A549 (cell line): ENCODE results near the gene PRPSAP2. TPM values are rescaled to one million over a fixed set of nuclear protein-coding genes. Genes with fewer than 3 reads are reported as not detected.

Experiments
- ATAC-seq, 2 experiments: fragments of 200-7000 bp in 1 of 2; fragments of >200 bp in 1 of 2; cut with Nextera tagmentation in 1 of 2; cut with Tn5 transposase in 1 of 2; 3 replicates each; pipeline versions ENCODE4 v1.8.0 to v1.9.1; 2018 to 2020; ENCODE audit warnings: mild to moderate bottlenecking in 1 of 2, moderate library complexity in 1 of 2
- CTCF ChIA-PET: fragments of 300-600 bp; sonication (Branson Sonifier 250); formaldehyde crosslinking; extraction: SDS; loops from one replicate; lab custom pipeline; 2021; ENCODE audit warnings: antibody characterized with exemption, inconsistent platforms; lab: Yijun Ruan, JAX
- POLR2A ChIA-PET: fragments of 350-600 bp; formaldehyde crosslinking; extraction: SDS; loops from one replicate; lab custom pipeline; 2021; ENCODE audit warnings: antibody characterized with exemption, inconsistent platforms; lab: Yijun Ruan, JAX
- DNase-seq, 2 experiments: peaks; one replicate each; pipeline versions ENCODE4 v3.0.0 to v3.0.0-alpha.2; 2011 to 2016; ENCODE audit warnings: low read depth in 1 of 2, low spot score in 1 of 2
- FAIRE-seq: peaks from 2 replicates; lab custom pipeline; 2011; peaks lifted over from hg19 to GRCh38; lab: Jason Lieb, UNC
- H3K27ac ChIP-seq, 2 experiments: fragments of >200 bp; sonication (Bioruptor Twin); formaldehyde crosslinking; 3 replicates each; pipeline ENCODE4 v1.5.1; 2016 to 2017
- H3K4me1 ChIP-seq: fragments of >200 bp; sonication (Bioruptor Twin); formaldehyde crosslinking; 3 replicates; pipeline ENCODE4 v1.6.1; 2016
- H3K4me2 ChIP-seq: fragments of >200 bp; sonication (Bioruptor Twin); formaldehyde crosslinking; 3 replicates; pipeline ENCODE4 v1.6.1; 2016
- H3K4me3 ChIP-seq: fragments of >200 bp; sonication (Bioruptor Twin); formaldehyde crosslinking; 3 replicates; pipeline ENCODE4 v1.5.1; 2016
- H3K9me3 ChIP-seq: fragments of >200 bp; sonication (Bioruptor Twin); formaldehyde crosslinking; 3 replicates; pipeline ENCODE4 v1.6.1; 2016
- CBX2 ChIP-seq: fragments of 200-600 bp; sonication (generic); IDR thresholded peaks from 2 replicates; pipeline ENCODE4 v1.6.1; 2016; ENCODE audit warnings: low read depth, mild to moderate bottlenecking, borderline replicate concordance
- CHD2 ChIP-seq: fragments of 150-350 bp; IDR thresholded peaks from 2 replicates; pipeline ENCODE4 v1.6.1; 2014; ENCODE audit warnings: low read length; ENCODE audit not compliant: partially characterized antibody
- FOSB ChIP-seq: fragments of 250-450 bp; sonication (Bioruptor Pico); IDR thresholded peaks from 2 replicates; pipeline ENCODE4 v1.5.0; 2020; ENCODE audit warnings: mild to moderate bottlenecking, moderate library complexity
- HOXB13 ChIP-seq: fragments of 250-450 bp; sonication (Bioruptor Pico); IDR thresholded peaks from 2 replicates; pipeline ENCODE4 v1.5.0; 2020; ENCODE audit warnings: low read depth, mild to moderate bottlenecking, moderate library complexity
- HOXB5 ChIP-seq: fragments of 250-450 bp; sonication (Bioruptor Pico); IDR thresholded peaks from 2 replicates; pipeline ENCODE4 v1.5.0; 2020; ENCODE audit warnings: mild to moderate bottlenecking, moderate library complexity
- JUNB ChIP-seq: fragments of >200 bp; sonication (Bioruptor Twin); formaldehyde crosslinking; IDR thresholded peaks from 2 replicates; pipeline ENCODE4 v1.6.1; 2016
- MYC ChIP-seq: IDR thresholded peaks from 2 replicates; pipeline ENCODE4 v1.6.1; 2012; ENCODE audit warnings: mild to moderate bottlenecking, inconsistent platforms, low read length, improper control_type of control experiment, borderline replicate concordance
- RAD21 ChIP-seq, 2 experiments: fragments of >200 bp in 1 of 2; sonication (Bioruptor Twin) in 1 of 2; formaldehyde crosslinking in 1 of 2; IDR thresholded peaks in 1 of 2; conservative IDR thresholded peaks in 1 of 2; 2 replicates in 1 of 2; 3 replicates in 1 of 2; pipeline ENCODE4 v1.6.1; 2012 to 2018; ENCODE audit warnings: inconsistent platforms in 1 of 2
- RNF2 ChIP-seq: fragments of 200-600 bp; sonication (generic); IDR thresholded peaks from 2 replicates; pipeline ENCODE4 v1.6.1; 2016; ENCODE audit warnings: low read depth, mild to moderate bottlenecking, antibody characterized with exemption, moderate library complexity, borderline replicate concordance
- SMC3 ChIP-seq: fragments of >200 bp; sonication (Bioruptor Twin); formaldehyde crosslinking; IDR thresholded peaks from 3 replicates; pipeline ENCODE4 v1.6.1; 2018; ENCODE audit warnings: inconsistent platforms
- WGBS: methylation state at CpG from one replicate; pipeline ENCODE4 v1.1.6; 2017; ENCODE audit errors: missing lambda C conversion rate; 5-methylcytosine and 5-hydroxymethylcytosine counted together
- polyA plus RNA-seq, 4 experiments: library from polyadenylated mRNA; depleted of rRNA in 3 of 4; stranded (reverse); fragments of >200 nt; fragmentation: RNase III in 1 of 4; extraction: RNeasy Plus Mini Kit Qiagen cat#74134 plus additional on column Dnase treatment in 1 of 4; gene quantifications; 2 replicates in 3 of 4; 3 replicates in 1 of 4; pipeline ENCODE4 v1.2.3, GENCODE V29; 2011 to 2017
- TF ChIP-seq, protein P1 (sequence below): fragments of >200 bp; sonication (Bioruptor Twin); formaldehyde crosslinking; IDR thresholded peaks from 3 replicates; pipeline ENCODE4 v1.5.1; 2016
- TF ChIP-seq, protein P2 (sequence below): IDR thresholded peaks from 2 replicates; pipeline ENCODE4 v1.6.1; 2012
- TF ChIP-seq, protein P3 (sequence below): fragments of >200 bp; sonication (Bioruptor Twin); formaldehyde crosslinking; IDR thresholded peaks from 3 replicates; pipeline ENCODE4 v1.6.1; 2016
- TF ChIP-seq, protein P4 (sequence below): fragments of 250-450 bp; sonication (Bioruptor Pico); IDR thresholded peaks from 2 replicates; pipeline ENCODE4 v1.5.0; 2021; ENCODE audit warnings: mild to moderate bottlenecking, moderate library complexity, borderline replicate concordance
- TF ChIP-seq, protein P5 (sequence below): fragments of 150-350 bp; IDR thresholded peaks from 2 replicates; pipeline ENCODE4 v1.6.1; 2014; ENCODE audit warnings: low read depth, mild to moderate bottlenecking, low read length
- TF ChIP-seq, protein P6 (sequence below): fragments of 200-600 bp; sonication (generic); IDR thresholded peaks from 2 replicates; pipeline ENCODE4 v1.6.1; 2016; ENCODE audit warnings: antibody characterized with exemption, mild to moderate bottlenecking, moderate library complexity
- TF ChIP-seq, protein P7 (sequence below): fragments of 450-650 bp; IDR thresholded peaks from 2 replicates; pipeline ENCODE4 v1.6.1; 2014; ENCODE audit warnings: antibody characterized with exemption
- TF ChIP-seq, protein P8 (sequence below): fragments of 250-450 bp; sonication (Bioruptor Pico); IDR thresholded peaks from 2 replicates; pipeline ENCODE4 v1.5.0; 2020; ENCODE audit warnings: low read depth, mild to moderate bottlenecking, moderate library complexity

Gene PRPSAP2
- polyA plus RNA-seq, 2 of the 4 experiments (the other 2 are of a cell fraction) = 53.3 to 82.1 TPM

DNA sequence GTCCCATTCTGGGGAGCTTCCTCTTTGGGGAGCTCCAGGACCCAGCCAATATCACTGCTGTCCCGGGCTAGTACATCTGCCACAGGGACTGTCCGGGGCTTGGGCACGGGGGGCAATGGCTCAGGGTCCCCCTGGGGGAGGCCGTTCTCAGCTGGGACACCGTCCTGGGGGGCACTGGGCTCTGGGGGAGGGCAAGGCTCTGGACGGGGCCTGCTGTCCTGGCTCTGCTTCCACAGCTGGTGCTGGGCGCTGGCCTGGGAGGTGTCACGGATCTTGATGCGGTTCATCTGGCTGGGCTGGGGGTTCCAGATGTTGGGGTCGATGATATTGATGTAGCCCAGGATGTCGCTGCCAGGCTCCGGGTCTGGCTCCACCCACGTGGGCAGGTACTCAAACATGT lies 120.1 kb downstream of the PRPSAP2 start:
- H3K9me3 ChIP-seq = no peaks in the 10 kb centered on the region
- H3K27ac ChIP-seq = no peak overlapping the region
- H3K4me3 ChIP-seq = no peak overlapping the region
- peaks cover 22% of the 10 kb centered on the region for H3K4me1 ChIP-seq
- CTCF ChIA-PET = interaction anchor here (0.6 to 20.6 kb wide), 10 partner anchors 9 to 694 kb away, joined by 3 to 215 read pairs (median 4); partner anchors contain the start of gene FAM83G
- POLR2A ChIA-PET = no interaction called here
- 92% methylated on average over 13 of the region's 13 CpGs for WGBS
- TF ChIP-seq CBX2 = no peak
- TF ChIP-seq, protein P1, sequence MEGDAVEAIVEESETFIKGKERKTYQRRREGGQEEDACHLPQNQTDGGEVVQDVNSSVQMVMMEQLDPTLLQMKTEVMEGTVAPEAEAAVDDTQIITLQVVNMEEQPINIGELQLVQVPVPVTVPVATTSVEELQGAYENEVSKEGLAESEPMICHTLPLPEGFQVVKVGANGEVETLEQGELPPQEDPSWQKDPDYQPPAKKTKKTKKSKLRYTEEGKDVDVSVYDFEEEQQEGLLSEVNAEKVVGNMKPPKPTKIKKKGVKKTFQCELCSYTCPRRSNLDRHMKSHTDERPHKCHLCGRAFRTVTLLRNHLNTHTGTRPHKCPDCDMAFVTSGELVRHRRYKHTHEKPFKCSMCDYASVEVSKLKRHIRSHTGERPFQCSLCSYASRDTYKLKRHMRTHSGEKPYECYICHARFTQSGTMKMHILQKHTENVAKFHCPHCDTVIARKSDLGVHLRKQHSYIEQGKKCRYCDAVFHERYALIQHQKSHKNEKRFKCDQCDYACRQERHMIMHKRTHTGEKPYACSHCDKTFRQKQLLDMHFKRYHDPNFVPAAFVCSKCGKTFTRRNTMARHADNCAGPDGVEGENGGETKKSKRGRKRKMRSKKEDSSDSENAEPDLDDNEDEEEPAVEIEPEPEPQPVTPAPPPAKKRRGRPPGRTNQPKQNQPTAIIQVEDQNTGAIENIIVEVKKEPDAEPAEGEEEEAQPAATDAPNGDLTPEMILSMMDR = no peak
- TF ChIP-seq HOXB13 (CRISPR knock-in tag) = no peak
- TF ChIP-seq, protein P2, sequence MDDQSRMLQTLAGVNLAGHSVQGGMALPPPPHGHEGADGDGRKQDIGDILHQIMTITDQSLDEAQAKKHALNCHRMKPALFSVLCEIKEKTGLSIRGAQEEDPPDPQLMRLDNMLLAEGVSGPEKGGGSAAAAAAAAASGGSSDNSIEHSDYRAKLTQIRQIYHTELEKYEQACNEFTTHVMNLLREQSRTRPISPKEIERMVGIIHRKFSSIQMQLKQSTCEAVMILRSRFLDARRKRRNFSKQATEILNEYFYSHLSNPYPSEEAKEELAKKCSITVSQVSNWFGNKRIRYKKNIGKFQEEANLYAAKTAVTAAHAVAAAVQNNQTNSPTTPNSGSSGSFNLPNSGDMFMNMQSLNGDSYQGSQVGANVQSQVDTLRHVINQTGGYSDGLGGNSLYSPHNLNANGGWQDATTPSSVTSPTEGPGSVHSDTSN = no peak
- no peak for TF ChIP-seq CHD2
- no peak for TF ChIP-seq FOSB (CRISPR knock-in tag)
- TF ChIP-seq, protein P3, sequence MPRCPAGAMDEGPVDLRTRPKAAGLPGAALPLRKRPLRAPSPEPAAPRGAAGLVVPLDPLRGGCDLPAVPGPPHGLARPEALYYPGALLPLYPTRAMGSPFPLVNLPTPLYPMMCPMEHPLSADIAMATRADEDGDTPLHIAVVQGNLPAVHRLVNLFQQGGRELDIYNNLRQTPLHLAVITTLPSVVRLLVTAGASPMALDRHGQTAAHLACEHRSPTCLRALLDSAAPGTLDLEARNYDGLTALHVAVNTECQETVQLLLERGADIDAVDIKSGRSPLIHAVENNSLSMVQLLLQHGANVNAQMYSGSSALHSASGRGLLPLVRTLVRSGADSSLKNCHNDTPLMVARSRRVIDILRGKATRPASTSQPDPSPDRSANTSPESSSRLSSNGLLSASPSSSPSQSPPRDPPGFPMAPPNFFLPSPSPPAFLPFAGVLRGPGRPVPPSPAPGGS = no peak
- TF ChIP-seq SMC3 = no peak
- TF ChIP-seq HOXB5 (CRISPR knock-in tag) = no peak
- TF ChIP-seq MYC = no peak
- TF ChIP-seq, protein P4, sequence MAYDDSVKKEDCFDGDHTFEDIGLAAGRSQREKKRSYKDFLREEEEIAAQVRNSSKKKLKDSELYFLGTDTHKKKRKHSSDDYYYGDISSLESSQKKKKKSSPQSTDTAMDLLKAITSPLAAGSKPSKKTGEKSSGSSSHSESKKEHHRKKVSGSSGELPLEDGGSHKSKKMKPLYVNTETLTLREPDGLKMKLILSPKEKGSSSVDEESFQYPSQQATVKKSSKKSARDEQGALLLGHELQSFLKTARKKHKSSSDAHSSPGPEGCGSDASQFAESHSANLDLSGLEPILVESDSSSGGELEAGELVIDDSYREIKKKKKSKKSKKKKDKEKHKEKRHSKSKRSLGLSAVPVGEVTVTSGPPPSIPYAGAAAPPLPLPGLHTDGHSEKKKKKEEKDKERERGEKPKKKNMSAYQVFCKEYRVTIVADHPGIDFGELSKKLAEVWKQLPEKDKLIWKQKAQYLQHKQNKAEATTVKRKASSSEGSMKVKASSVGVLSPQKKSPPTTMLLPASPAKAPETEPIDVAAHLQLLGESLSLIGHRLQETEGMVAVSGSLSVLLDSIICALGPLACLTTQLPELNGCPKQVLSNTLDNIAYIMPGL = no peak
- no peak for TF ChIP-seq JUNB
- H3K4me2 ChIP-seq = no peak overlapping the region
- no peak for DNase-seq
- FAIRE-seq = no peak
- ATAC-seq = no peak

DNA sequence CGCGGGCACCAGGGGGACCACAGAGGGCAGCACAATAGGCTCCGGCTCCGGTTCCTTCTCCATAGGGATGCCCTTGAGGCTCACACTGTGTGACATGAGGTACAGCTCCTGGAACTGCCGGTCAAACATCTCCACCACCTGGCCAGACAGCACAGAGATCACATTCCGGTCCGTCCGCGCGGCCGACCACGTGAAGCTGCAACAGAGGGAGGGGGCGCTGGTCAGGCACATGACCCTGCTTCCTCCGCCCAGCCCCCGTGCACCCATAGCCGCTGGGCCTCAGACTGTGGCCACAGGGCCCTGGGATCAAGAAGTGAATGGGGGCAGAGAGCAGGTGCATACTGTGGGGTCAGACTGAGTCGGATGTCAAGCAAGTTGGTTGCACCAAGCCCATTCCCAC lies 120.7 kb downstream of the PRPSAP2 start:
- H3K4me1 ChIP-seq = peaks cover 24% of the 10 kb centered on the region
- POLR2A ChIA-PET = no interaction called here
- FAIRE-seq (no peak), DNase-seq (no peak), ATAC-seq (no peak)
- H3K27ac ChIP-seq = no peak overlapping the region
- H3K4me3 ChIP-seq = no peak overlapping the region
- H3K4me2 ChIP-seq = no peak overlapping the region
- CTCF ChIA-PET = interaction anchor here (0.6 to 20.6 kb wide), 7 partner anchors 10 to 695 kb away, joined by 3 to 215 read pairs (median 4); partner anchors contain the start of gene FAM83G
- no peaks in the 10 kb centered on the region for H3K9me3 ChIP-seq
- 95% methylated on average over 16 of the region's 17 CpGs for WGBS
- TF ChIP-seq RAD21 (conservative IDR thresholded peaks at IDR 0.05 in 1 of 2, IDR thresholded peaks at IDR 0.05 in 1 of 2) (no peak), RNF2 (no peak), HOXB5 (CRISPR knock-in tag) (no peak)
- TF ChIP-seq, protein P5, sequence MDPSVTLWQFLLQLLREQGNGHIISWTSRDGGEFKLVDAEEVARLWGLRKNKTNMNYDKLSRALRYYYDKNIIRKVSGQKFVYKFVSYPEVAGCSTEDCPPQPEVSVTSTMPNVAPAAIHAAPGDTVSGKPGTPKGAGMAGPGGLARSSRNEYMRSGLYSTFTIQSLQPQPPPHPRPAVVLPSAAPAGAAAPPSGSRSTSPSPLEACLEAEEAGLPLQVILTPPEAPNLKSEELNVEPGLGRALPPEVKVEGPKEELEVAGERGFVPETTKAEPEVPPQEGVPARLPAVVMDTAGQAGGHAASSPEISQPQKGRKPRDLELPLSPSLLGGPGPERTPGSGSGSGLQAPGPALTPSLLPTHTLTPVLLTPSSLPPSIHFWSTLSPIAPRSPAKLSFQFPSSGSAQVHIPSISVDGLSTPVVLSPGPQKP = no peak
- TF ChIP-seq, protein P6, sequence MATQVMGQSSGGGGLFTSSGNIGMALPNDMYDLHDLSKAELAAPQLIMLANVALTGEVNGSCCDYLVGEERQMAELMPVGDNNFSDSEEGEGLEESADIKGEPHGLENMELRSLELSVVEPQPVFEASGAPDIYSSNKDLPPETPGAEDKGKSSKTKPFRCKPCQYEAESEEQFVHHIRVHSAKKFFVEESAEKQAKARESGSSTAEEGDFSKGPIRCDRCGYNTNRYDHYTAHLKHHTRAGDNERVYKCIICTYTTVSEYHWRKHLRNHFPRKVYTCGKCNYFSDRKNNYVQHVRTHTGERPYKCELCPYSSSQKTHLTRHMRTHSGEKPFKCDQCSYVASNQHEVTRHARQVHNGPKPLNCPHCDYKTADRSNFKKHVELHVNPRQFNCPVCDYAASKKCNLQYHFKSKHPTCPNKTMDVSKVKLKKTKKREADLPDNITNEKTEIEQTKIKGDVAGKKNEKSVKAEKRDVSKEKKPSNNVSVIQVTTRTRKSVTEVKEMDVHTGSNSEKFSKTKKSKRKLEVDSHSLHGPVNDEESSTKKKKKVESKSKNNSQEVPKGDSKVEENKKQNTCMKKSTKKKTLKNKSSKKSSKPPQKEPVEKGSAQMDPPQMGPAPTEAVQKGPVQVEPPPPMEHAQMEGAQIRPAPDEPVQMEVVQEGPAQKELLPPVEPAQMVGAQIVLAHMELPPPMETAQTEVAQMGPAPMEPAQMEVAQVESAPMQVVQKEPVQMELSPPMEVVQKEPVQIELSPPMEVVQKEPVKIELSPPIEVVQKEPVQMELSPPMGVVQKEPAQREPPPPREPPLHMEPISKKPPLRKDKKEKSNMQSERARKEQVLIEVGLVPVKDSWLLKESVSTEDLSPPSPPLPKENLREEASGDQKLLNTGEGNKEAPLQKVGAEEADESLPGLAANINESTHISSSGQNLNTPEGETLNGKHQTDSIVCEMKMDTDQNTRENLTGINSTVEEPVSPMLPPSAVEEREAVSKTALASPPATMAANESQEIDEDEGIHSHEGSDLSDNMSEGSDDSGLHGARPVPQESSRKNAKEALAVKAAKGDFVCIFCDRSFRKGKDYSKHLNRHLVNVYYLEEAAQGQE = no peak
- TF ChIP-seq, protein P7, sequence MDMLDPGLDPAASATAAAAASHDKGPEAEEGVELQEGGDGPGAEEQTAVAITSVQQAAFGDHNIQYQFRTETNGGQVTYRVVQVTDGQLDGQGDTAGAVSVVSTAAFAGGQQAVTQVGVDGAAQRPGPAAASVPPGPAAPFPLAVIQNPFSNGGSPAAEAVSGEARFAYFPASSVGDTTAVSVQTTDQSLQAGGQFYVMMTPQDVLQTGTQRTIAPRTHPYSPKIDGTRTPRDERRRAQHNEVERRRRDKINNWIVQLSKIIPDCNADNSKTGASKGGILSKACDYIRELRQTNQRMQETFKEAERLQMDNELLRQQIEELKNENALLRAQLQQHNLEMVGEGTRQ = no peak
- TF ChIP-seq, protein P2 = no peak
- TF ChIP-seq, protein P8, sequence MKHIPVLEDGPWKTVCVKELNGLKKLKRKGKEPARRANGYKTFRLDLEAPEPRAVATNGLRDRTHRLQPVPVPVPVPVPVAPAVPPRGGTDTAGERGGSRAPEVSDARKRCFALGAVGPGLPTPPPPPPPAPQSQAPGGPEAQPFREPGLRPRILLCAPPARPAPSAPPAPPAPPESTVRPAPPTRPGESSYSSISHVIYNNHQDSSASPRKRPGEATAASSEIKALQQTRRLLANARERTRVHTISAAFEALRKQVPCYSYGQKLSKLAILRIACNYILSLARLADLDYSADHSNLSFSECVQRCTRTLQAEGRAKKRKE = no peak
- TF ChIP-seq, protein P4 = no peak
